Pons (tissue), 1 donor: ENCODE results near the gene CCNQ.
A peak's percentile ranks its signal among the peaks of the same experiment; 100 is the strongest.
"Not testable (repeated sequence)": the region's sequence is repeated elsewhere in the genome, so short reads cannot be mapped to it uniquely, and the experiment has no call there.

Experiments used
- DNase-seq: peaks from one replicate; pipeline ENCODE4 v3.0.0-alpha.2; 2016; ENCODE audit warnings: low spot score

Gene CCNQ

DNA sequence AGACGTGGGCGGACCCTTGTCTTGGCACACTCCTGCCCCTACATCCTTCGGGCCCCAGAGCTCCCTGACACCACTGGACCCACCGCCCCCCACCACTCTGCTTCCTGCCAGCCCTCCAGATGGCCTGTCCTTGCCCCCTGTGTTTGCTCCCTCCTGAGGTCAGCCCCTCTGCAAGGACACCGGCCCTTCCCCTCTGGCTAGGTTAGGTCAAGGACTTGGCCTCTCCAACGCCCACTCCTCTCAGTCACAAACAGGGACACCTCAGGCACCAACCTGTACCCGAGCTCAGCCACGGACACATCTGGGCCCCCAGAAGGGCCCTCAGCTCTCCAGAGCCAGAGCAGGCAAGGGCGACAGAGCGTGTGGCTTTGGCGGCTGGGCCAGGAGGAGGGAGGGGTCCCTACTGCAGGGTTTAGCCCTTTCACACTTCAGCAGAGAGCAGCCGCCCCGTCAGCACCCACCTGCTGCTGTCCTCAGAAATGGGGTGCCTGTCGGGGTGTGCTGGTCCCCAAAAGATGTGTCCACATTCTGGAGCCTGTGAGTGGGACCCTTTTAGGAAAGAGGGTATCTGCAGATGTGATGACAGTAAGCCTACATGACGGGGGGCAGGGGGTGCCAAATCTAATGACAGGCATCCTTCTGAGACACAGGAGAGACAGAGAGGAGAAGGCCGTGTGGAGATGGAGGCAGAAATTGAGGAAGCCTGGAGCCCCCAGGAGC is 24.5 kb upstream of the CCNQ start:
- no peak for DNase-seq

DNA sequence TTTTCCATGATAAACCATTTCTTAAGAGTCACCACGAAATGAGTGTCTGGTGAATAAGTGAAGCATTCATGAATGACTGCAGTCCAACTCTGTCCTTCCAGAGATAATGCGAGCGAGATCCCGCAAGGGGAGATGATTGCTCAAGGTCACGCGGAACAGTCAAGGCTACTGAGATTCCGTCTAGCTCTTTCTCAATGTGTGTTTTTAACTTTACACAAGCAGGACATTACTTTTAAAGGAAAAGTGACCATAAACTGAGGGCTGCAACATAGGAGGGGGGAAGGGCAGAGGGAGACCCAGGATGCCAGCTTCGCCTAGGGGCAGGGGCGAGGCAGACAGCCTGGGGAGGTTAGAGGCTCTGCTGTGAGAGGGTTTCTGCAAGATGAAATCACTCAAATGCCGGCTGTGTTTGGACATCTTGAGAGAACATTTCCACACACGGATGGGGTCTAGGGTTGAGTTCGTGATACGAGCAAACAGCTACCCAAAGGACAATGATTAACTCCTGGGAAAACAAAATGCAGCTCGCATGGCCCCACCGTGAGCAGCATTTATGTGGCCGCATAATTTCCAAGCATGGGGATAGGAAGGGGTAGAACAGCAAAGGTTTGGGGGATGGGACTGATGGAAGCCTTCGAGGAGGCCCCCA is 23.8 kb upstream of the CCNQ start:
- no peak for DNase-seq

DNA sequence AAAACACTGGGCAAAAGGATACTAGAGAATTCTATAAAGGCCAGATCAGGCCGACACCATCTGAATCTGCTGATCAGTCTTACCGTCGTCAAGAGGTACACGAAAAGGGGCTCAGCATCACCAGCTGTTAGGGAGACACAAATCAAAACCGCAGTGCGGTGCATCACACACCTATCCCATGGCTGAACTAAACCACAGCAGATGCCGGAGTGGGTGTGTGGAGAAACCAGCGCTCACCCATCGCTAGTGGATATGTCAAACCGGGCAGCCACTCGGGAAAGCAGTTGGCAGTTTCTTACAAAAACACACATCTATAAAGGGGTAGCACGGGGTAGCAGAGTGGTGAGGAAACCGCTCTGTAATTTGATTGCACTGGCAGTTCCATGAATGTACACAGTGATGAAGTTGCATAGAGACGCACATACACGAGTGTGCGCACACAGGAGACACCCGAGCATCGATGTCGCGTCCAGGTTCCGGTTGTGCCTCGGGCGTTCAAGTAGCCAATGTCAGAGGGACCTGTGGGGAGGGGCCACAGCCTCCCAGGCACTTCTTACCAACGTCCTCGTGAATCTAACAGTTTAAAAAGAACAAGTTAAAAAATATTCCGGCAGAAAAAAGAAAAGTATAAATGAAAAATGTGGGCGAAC is 23.1 kb upstream of the CCNQ start:
- no peak for DNase-seq

DNA sequence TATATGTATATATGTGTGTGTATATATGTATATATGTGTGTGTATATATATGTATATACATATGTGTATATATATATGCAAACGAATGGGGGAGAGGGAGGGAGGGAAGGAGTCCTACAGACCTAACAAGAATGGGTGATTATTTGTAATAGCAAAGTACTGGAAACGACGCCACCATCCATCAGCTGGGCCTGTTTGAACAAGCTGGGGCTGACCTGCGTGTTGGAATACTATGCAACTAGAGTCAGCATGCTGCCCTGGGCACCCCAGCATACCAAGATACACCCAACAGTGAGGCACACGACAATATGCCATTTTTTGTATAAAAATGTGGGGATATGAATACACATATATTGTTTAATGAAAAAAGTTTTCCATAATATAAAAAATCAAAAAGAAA is 21.6 kb upstream of the CCNQ start:
- no peak for DNase-seq

DNA sequence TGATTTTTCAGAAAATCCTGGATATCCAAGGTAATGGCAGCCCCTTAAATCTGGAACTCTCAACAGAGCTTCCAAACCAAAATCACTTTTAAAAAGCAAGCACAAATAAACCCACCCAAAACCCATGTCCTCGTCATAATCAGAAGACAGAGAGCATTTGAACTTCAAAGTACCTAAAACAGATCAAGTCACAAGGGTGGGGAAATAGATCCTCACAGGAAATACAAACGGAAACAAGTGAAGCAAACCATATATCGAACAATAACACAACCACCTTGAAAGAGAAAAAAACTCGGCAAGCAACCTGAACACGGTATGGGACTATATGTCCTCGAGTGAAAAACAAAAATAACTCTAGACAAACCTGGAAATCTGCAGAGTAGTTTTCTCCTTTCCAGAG is 15.9 kb upstream of the CCNQ start:
- DNase-seq = no peak

DNA sequence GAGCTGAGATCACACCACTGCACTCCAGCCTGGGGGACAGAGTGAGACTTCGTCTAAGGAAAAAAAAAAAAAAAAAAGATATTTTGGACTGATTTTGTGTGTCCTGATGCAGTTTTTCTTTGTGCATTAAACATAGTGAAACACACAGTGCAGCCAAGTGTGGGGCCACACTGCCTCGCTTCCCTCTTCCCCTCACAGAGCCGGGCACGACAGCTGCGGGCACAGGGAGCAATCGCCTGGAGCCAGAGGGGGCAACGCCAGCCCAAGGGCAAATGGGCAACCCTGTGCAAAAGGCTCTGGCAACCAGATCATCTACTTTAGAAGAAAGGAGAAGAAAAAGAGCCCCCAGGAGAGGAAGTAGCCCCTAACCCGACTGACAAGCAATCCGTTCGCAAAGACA is 13.5 kb upstream of the CCNQ start:
- no peak for DNase-seq

DNA sequence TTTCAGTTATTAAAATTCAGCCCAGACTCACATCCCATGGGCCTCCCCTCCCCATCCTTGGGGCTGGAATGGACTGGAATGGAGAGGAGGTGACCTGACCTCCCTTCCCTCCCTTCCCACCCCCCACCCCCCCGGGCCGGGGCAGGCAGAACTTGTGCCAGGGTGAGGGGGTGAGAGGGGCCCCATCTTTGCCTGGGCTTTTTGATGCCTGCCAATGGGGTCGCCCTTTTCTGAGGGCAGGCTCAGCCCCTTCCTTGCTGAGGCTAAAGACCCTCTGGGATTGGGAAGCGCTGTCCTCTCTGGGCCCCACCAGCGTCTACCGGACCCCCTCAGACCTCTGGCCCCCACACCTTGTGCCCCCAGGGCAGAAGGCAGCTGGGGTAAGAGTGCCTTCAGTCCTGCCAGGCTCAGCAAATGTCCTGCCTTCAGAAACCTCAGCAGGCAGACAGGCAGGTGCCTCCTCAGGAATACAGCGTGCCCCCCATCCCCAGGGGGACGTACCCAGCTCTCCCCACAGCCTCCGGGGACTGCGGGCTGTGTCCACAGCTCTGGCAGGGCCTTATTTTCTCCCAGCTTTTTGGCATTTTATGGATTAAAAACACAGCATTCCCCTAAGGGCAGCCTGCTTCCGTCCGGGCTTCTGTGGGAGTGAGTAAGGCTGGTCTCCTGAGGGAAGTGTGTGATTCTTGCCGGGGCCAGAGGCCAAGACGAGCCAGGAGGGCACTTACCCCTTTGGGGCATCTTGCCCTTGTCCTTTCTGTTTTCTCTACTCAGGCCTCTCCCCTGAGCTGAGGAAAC is 12.6 kb upstream of the CCNQ start:
- DNase-seq = no peak

DNA sequence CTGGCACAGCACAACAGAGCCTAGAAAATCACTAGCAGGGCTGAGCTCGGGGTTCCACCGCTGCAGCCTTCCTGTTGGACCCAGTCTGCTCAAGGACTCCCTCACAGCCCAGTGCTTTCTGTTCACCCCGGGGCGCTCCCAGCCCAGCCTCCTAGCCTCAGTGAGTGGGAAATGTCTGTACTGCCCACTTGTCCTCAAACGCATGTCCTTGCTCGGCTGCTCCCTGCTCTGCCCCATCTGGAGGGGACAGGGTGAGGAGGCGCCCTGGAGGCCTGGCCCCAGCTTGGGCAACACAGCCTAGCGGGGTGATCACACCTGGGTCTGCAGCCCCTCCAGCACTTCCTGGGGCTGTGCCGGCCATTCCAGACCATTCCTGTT is 11.9 kb upstream of the CCNQ start:
- no peak for DNase-seq

DNA sequence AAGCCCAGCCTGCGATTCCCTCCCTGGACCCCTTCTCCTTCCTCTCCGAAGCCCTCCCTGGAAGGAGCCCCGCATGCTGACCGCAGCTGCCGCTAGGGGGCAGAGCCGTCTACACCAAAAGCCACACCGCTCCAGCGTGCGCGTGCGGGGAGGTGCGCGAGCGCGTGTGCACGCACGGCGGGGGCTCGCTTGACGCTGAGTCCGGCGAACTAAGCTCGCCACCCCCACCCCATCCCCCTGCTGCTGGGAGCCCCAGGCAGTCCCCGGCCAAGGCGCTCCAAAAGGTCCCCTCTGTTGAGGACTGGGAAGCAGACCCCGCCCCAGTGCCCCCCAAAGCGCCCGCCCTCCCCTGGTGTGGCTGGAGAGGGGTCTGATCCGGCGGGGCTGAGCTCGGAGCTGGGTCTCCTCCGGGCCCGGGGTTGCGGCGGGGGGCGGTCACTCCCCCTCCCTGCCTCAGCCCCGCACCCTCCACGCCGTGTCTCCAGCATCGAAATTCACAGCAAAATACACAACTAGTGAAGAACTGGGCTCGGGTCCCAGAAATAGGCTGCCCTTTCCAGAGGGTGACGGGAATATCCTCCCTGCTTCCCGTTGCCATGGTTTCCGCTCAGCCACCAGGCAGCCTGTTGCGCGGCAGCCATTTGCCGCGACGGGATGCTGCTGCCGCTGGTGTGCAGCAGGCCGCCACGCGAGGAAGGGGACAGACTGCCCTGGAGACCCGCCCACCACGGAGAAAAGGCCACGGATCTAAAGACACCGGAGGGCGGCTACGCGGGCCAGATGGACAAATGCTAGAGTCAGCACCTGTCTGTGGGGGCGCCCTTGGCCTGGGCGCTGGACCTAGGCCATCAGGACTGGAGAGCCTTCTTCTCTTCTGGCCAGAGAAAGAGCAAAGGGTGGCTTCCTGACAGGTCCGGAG is 11.2 kb upstream of the CCNQ start:
- peak; percentile 47 for DNase-seq

DNA sequence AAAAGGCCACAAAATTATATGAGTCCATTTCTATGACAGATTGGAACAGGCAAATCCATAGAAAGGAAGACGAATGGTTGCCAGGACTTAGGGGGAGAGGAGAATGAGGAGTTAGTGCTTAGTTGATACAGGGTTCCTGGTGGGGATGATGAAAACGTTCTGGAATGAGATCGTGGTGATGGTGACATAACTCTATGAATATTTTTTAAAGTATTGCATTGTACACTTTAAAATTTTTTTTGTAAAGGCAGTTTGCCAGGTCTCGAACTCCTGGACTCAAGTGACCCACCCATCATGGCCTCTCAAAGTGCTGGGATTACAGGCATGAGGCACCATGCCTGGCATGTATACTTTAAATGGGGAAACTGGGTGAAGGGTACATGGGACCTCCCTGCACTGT is 9.9 kb upstream of the CCNQ start:
- no peak for DNase-seq

DNA sequence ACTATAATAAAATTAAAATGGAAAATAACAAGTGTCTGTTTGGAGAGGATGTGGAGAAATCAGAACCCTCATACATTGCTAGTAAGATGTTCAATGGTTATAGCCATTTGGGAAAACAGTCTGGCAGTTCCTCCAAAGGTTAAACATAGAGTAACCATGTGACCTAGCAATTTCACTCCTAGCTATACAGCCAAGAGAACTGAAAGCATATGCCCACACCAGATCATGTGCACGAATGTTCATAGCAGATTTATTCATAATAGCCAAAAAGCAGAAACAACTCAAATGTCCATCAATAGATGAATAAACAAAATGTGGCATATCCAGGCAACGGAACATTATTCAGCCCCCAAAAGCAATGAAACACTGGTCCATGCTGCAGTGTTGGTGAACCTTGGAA is 9.4 kb upstream of the CCNQ start:
- no peak for DNase-seq

DNA sequence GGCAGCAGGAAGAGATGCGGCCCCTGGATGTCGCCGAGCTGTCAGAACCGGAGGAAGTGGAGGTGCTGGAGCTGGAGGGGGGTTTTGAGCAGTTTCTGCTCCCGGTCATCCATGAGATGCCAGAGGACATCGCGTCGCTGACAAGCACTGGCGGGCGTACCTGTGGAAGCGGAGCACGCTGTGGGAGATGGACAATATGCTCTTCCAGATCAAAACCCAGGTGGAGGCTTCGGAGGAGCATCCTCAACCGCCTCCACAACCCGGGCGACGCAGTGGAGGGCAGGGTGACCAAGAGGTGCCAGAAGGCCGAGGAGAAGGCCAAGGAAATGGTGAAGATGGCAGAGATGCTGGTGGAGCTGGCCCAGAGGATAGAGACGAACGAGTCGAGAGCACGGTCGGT is 7.6 kb upstream of the CCNQ start:
- no peak for DNase-seq

DNA sequence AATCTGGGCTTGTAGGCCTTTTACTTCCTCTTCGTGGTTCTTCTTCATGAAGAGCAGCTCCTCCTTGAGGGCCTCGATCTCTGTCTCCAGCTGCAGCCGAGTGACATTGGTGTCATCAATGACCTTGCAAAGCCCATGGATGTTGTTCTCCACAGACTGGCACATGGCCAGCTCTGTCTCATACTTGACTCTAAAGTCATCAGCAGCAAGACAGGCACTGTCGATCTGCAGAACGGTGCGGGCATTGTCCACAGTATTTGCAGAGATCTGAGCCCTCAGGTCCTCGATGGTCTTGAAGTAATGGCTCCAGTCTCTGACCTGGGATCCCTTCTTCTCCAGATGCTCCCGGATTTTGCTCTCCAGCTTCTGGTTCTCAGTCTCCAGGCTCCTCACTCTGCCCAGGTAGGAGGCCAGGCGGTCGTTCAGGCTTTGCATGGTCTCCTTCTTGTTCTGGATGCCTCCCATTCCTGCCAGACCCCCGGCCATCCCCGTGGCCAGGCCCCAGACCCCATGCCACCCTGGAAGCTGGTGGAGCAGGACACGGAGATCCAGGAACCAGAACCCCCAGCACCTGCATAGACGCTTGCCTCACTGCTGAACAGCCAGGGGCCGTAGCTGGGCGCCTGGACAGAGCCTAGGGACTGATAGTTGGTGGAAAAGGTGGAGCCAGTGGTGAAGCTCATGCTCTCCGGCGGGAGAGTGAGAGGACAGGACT is 5.9 kb upstream of the CCNQ start:
- not testable (repeated sequence) for DNase-seq

DNA sequence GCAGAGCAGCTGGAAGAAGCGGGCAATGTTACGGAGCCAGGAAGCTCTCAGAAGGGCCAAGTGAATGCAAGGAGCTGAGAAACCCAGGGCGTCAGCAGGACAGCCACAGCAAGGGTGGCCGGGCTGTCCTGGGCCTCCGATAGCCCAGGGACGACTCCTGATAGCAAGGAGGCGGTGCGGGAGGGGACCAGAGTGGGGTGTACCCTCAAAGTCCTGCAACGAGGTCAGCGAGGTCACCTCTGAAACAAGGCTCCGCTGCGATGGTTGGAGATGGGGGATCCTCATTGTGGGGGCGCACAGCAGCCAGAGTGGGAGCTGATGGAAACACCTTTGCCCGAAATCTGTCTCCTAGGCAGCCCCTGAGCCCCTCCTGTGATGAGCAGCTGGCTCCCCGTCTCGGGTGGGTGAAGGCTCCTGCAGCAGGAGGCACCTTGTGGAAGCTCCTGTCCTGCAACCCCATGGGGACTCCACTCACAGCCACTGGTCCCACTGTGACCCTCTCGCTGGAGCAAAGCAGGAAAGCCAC is 4.3 kb upstream of the CCNQ start:
- DNase-seq = no peak

DNA sequence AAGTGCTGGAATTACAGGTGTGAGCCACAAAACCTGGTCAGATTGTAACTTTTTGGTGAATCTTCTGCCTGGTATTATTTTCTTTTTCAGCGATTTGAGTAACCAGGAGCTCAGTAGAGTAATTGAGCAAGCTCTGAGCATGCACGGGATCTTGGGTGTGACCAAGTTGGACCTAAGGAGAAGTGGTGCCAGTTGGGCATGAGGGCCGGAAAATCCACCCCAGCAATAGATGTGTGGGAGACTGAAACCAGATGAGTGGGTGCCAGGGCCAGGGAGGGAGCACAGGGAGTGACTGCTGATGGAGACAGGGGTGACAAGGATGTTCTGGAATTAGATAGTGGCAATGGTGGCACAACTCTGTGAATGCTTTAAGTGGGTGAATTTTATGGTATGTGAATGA is 3.7 kb upstream of the CCNQ start:
- no peak for DNase-seq

DNA sequence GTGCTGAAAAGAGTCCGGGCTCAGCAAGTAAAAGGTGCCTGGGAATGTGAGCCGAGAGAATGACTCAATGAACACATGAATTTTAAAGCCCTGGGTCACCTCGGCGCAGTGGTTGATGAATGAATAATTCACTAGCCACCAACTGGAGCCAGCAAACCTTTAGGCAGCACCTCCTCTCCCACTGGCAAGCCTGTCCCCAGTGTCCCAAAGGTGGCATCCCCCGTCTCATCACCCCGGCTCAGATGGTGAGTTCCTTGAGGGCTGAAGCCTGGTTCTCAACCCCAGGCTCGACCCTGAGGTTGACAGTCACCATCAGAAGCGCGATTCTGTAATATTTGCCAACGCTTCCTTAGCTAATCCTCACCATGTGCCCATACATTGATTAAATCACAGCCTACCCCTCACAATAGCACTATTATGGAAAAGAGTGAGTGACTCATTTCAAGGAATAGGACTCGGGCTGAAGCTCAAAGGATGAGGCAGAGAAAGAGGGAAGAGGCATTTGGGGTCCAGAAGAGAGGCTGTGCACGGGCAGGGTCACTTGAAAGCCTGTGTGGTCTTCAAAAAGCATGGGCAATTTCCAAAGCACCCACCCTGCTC is 2.7 kb upstream of the CCNQ start:
- no peak for DNase-seq

DNA sequence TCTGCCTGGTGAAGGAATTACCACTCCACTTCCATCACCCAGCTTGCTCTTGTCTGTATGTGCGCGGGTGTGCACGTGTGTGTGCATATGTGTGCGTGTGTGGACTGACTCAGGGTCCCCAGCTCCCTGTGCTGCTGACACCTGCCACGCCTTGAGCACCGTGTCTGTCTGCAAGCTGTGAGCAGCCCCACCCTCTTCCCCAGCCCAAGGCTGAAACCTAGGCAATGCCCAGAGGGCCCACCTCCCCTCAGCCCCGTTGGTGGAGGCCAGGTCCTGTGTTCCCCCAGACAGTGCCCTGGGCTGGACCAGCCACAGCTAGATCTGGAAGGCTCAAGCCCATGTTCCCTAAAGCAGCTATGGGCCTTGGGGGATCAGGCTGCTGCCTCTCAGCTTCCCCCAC is 2.0 kb upstream of the CCNQ start:
- DNase-seq = no peak

DNA sequence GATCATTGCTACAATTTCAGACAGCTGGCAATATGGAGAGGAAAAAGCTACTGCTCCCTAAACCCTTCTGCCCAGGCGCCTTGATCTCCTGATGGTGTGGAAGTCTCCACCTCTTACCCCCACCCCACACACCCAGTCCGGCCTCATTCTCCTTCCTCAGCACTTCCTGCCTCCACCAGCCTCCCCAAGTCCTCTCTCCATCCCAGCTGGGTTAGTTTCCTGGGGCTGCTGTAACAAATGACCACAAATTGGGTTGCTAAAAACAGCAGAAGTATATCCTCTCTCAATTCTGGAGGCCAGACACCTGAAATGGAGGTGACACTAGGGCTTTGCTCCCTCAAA is 1.1 kb upstream of the CCNQ start:
- no peak for DNase-seq

DNA sequence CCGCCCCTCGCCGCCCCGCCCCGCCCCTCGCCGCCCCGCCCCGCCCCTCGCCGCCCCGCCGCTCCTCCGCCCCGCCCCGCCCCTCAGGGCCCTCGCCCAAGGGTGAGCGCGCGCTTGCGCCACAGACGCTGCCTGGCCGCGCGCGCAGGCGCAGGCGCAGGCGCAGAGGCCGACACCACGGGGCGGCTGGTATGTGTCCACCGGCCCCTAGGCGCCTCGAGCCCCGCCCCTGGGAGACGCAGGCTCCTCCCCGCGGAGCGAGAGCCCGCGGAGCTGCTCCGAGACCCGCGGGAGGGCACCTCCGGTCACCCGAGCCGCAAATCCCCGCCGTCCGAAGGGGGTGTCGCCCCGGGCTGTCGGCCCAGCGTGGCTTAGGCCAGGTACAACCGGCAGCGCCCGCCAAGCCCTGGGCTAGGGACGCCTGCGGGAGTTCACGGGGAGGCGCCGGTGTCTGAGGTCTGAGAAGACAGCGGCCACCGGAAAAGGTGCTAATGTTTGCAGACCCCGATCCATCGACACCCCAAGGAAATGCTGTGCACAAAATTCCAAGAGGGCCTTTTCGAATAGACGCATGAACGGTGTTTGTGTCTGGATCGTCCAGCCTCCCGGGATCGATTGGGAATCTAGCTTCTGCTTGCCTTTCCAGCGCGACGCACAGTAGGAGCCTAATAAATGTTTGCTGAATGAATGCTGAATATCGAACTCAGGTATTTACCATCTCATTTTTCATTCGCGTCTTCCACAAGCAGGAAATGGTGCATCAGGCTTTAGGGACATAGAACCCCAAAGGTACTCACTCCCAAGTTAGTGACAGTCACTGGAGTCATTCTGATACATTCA is 473 bp upstream of the CCNQ start:
- DNase-seq = peak; percentile 81
